Measurements from ENCODE around the gene MPHOSPH8.
"Not testable (repeated sequence)": the region's sequence is repeated elsewhere in the genome, so short reads cannot be mapped to it uniquely, and the experiment has no call there.

MPHOSPH8 gene

GRCh38 chr13:19685034-19685433 is 51.6 kb downstream of the MPHOSPH8 start:
- no peak for DNase-seq

GRCh38 chr13:19685437-19685836 is 52.0 kb downstream of the MPHOSPH8 start:
- DNase-seq, result no peak

- DNase-seq, result not testable (repeated sequence)
Measured at GRCh38 chr13:19691447-19691846, 58.0 kb downstream of the MPHOSPH8 start.

DNA sequence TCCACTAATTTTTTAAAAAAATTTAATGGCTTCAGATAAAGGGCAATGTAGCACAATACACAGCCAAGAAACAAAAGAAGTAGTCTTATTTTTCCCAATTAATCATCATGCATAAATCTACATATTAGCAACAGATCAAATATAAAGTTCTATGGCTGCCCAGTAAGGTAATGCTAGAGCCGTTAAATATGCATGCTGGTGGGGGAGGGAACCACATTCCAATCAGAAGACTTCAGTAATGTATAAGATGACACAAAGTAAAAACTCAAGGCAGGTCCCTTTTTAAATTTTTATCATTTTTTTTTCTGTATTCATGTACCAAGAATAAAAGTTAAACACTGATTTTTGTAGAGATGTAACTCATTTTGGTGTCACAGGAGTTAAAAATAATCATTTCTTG is 62.0 kb downstream of the MPHOSPH8 start:
- no peak for DNase-seq

GRCh38 chr13:19695829-19696228 is 62.4 kb downstream of the MPHOSPH8 start:
- no peak for DNase-seq

- not testable (repeated sequence) for DNase-seq
Measured at GRCh38 chr13:19700963-19701362, 67.5 kb downstream of the MPHOSPH8 start.

DNA sequence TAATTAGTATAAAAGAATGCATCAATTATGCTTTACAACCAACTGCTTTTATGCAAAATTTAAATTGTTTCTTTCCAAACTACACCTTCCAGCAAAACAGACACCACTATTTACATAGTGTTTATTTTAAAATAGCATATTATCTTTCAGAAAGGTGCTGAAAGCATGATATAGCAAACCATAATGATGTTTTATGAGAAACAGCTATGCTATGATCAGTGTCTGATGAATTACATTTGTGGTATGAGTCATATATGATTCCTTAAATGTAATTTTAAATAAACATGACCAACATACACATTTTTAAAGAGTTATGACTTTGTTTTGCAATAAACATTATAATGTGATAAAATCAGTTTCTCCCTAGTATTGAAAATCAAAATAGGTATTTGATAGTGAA is 68.2 kb downstream of the MPHOSPH8 start:
- DNase-seq, result not testable (repeated sequence)

GRCh38 chr13:19704256-19704655 is 70.8 kb downstream of the MPHOSPH8 start:
- DNase-seq, result not testable (repeated sequence)

- not testable (repeated sequence) for DNase-seq
Measured at GRCh38 chr13:19709039-19709438, 75.6 kb downstream of the MPHOSPH8 start.

GRCh38 chr13:19709782-19710181 is 76.3 kb downstream of the MPHOSPH8 start:
- not testable (repeated sequence) for DNase-seq

DNA sequence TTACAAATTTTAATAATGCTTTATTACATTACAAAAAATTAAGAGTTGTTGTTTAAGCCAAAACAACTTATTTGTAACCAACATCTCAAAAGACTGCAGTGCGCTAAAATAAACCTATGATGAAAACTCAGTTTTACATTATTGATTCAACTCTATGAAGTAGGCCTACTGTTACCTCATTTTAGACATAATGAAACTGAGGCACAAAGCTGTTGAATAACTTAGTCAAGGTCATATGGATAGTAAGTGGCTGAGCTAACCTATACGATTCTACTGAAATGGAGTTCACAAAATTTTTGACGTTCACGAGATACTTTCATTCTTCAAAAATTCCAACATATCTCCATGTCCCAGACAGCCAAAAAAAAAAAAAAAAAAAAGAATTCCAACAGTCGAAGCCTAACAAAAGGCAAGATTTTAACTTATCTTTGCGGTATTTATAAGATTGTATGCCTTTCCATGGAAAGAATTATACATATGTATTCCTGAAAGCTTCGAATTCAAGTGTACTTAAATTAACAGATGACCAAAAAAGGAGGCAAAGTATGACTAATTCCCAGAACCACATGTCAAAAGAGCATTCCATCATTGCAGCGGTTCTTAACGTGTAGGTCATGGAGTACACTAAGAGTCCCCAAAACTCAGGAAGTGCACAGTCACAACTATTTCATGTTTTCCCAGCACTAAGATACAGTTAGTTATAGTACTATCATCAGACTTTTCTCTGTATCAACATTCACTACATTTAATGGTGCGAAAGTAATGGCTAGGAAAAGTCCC is 79.9 kb downstream of the MPHOSPH8 start:
- no peak for DNase-seq

DNA sequence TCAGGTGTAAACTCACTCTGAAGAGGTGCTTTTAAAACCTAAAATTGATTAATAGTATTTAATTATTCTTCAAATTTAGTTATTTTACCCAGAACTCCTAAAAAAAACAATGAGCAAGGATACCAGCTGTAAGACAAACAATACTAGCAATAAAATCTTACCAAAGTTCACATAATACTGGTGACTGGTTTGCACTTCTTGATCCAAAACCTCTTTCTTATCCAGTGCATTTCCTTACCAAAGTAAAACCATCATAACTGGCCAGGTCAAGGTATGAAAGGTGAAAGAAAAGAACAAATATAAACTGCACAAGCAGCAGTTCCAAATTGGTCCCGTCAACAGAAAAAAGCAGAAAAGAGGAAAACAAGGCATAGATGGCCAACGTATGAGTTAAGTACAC is 86.6 kb downstream of the MPHOSPH8 start:
- DNase-seq, result no peak

Measured in NCI-H510A (cell line).